Daoy (cell line): Measurements from ENCODE around the gene CCM2. TPM values are rescaled to one million over a fixed set of nuclear protein-coding genes. Genes with fewer than 3 reads are reported as not detected.
A peak's percentile ranks its signal among the peaks of the same experiment; 100 is the strongest.

ENCODE experiments used
- DNase-seq: peaks from one replicate; pipeline ENCODE4 v3.0.0-alpha.2; 2015; ENCODE audit warnings: low read depth
- total RNA-seq: library from RNA; depleted of rRNA; stranded (reverse); fragments of >200 nt; shearing (Covaris generic); gene quantifications from 2 replicates; pipeline ENCODE4 v1.2.3, GENCODE V29; 2014

The CCM2 gene
- total RNA-seq, 1 experiment from 2014 or later, result 67.6 TPM

- DNase-seq, result no peak
Observed at GRCh38 chr7:44969049-44969700, 30.8 kb upstream of the CCM2 start.

- no peak for DNase-seq
Observed at GRCh38 chr7:44969701-44970522, 30.1 kb upstream of the CCM2 start.

DNA sequence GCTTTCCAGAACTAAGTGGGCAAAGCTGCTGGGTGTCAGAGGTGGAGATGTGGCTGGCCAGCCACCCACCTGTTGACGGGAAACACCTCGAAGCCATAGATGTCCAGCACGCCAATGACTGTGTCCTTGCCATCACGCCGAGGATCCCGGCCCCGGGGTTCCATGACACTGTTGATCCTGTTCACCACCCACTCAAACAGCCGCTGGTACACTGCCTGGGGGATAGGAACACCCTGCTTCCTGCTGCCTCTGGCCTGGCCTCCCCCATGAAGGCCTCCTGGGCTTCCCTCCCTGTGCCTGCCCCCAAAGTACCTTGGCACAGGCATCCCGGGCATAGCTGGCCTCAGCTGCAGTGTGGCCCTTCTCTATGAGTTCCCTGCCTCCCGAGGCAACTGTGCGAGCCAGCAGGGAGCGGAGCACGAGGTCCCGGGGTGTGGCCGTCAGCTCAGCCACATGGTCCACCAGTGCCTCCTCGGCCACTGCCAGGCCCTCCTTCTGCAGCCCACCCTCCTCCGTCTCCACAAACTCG is 29.4 kb upstream of the CCM2 start:
- no peak for DNase-seq

GRCh38 chr7:44971188-44971901 is 28.7 kb upstream of the CCM2 start:
- DNase-seq, result no peak

GRCh38 chr7:44971902-44972441 is 28.0 kb upstream of the CCM2 start:
- DNase-seq, result no peak

DNA sequence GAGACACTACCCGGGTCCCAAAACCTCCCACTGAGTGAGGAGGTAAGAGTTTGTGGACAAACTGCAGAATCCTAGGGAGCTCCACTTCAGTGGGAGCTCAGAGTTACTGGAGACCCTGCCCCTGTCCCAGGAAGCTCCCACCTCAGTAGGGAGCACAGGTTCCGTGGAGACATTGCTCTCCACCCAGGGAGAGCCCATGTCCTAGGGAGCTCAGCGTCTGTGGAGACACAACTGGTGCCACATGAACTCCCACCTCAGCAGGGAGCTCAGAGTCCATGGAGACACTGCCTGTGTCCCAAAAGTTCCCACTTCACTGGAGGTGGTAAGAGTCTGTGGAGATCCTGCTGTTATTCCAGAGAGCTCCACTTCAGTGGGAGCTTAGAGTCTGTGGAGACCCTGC is 27.4 kb upstream of the CCM2 start:
- no peak for DNase-seq

GRCh38 chr7:44973610-44974401 is 26.2 kb upstream of the CCM2 start:
- DNase-seq, result peak; percentile 69

GRCh38 chr7:44974549-44974948 is 25.5 kb upstream of the CCM2 start:
- no peak for DNase-seq

GRCh38 chr7:44975331-44976039 is 24.5 kb upstream of the CCM2 start:
- DNase-seq, result no peak

- DNase-seq, result no peak
Observed at GRCh38 chr7:44976040-44976745, 23.8 kb upstream of the CCM2 start.

DNA sequence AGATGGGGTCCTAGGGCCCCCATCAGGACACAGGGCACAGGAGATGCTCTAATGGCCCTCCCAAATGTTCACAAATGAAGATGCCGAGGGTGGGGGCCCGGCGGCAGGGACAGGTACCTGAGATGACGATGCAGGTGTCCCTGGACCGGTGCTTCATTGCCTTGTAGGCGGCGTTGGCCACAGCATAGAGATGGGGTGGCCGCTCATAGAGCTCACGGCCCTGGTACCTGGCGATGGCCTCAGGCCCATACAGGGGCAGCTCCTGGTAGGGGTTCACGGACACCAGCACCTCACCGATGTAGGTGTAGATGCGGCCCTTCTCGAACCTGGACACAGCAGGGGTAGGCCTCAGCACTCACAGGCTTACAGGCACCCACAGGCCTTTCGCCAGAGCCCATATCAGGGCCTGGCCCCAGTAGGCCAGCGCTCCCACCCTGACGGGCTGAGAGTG is 23.2 kb upstream of the CCM2 start:
- DNase-seq, result no peak

DNA sequence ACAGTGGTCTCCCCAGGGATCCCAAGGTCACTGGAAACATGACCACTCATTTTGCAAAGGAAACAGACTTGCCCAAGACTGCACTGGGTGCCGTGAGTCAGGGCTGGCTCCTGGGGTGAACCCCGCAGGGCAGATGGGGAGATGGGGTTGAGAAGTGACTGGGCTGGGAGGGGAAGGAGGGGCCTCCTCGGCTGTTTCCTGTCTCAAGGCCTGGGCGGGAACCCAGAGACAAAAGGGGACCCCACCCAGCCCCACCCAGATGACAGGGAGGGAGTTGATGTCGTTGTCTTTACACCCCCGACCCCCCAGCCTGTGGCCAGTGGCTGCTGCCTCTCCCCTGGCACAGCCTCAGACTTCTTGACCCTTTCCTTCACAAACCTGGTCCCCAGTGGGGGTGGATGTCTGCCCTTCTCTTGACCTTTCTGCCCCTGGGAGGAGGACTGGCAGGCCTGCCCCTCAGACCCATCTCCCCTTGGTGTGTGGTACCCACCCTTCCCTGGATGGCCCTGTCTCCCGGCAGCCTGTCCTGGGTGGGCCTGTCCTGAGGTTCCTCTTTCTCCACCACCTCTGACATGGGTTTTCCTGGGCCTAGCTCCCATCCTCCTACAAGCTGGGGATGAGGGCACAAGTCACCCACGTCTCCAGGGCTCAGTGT is 22.6 kb upstream of the CCM2 start:
- peak; percentile 62 for DNase-seq

- peak; percentile 22 for DNase-seq
Observed at GRCh38 chr7:44977959-44978335, 22.1 kb upstream of the CCM2 start.

GRCh38 chr7:44978511-44979366 is 21.3 kb upstream of the CCM2 start, which contains the start of gene MYO1G:
TSS of gene MYO1G (minus strand) at chr7:44979015. CDS start at chr7:44978961, 54 bp downstream.
- DNase-seq, result peak; percentile 15

GRCh38 chr7:44979481-44980392 is 20.3 kb upstream of the CCM2 start:
- DNase-seq, result peak; percentile 36

GRCh38 chr7:44980393-44981034 is 19.5 kb upstream of the CCM2 start:
- DNase-seq, result peak; percentile 87
